HepG2 (cell line): ENCODE data around the gene C5orf24. TPM values are rescaled to one million over a fixed set of nuclear protein-coding genes. Genes with fewer than 3 reads are reported as not detected.
A peak's percentile ranks its signal among the peaks of the same experiment; 100 is the strongest.

Experiments
- HNRNPLL ChIP-seq: fragments of 200-400 bp; formaldehyde crosslinking; IDR thresholded peaks from 2 replicates; pipeline ENCODE4 v1.6.1; 2017; ENCODE audit warnings: mild to moderate bottlenecking, low read depth, low read length; ENCODE audit not compliant: poor library complexity, severe bottlenecking
- KDM5A ChIP-seq: fragments of 200-600 bp; sonication (generic); IDR thresholded peaks from 2 replicates; pipeline ENCODE4 v1.7.0; 2018; ENCODE audit warnings: antibody characterized with exemption, mild to moderate bottlenecking, low read length, borderline replicate concordance
- MED13 ChIP-seq: sonication (generic); formaldehyde crosslinking; IDR thresholded peaks from 2 replicates; pipeline ENCODE4 v1.5.0; 2020; ENCODE audit warnings: missing genetic modification reagents
- NFATC3 ChIP-seq: sonication (generic); formaldehyde crosslinking; IDR thresholded peaks from 2 replicates; pipeline ENCODE4 v1.5.1; 2020; ENCODE audit warnings: mild to moderate bottlenecking, missing genetic modification reagents
- NKX3-1 ChIP-seq: sonication (generic); formaldehyde crosslinking; IDR thresholded peaks from 2 replicates; pipeline ENCODE4 v1.5.0; 2020; ENCODE audit warnings: missing genetic modification reagents
- PAX8 ChIP-seq: sonication (generic); formaldehyde crosslinking; IDR thresholded peaks from 2 replicates; pipeline ENCODE4 v1.8.0; 2022; ENCODE audit warnings: mild to moderate bottlenecking, missing genetic modification reagents, borderline replicate concordance
- PAXIP1 ChIP-seq: sonication (generic); formaldehyde crosslinking; conservative IDR thresholded peaks from 2 replicates; pipeline ENCODE4 v1.4.0; 2020; ENCODE audit warnings: mild to moderate bottlenecking, missing genetic modification reagents, moderate library complexity
- PLRG1 ChIP-seq: fragments of 450-650 bp; conservative IDR thresholded peaks from 2 replicates; pipeline ENCODE4 v1.6.1; 2016
- SIX1 ChIP-seq: sonication (generic); formaldehyde crosslinking; IDR thresholded peaks from 2 replicates; pipeline ENCODE4 v1.4.0; 2020; ENCODE audit warnings: missing genetic modification reagents, borderline replicate concordance
- SP5 ChIP-seq: IDR thresholded peaks from 2 replicates; pipeline ENCODE4 v1.6.1; 2016; ENCODE audit warnings: low read depth, borderline replicate concordance
- STAT5B ChIP-seq: sonication (generic); formaldehyde crosslinking; IDR thresholded peaks from 2 replicates; pipeline ENCODE4 v1.4.0; 2020; ENCODE audit warnings: missing genetic modification reagents
- TCF7 ChIP-seq: sonication (generic); IDR thresholded peaks from 2 replicates; pipeline ENCODE4 v1.6.1; 2016; ENCODE audit warnings: antibody characterized with exemption, low read depth
- ZBED4 ChIP-seq: sonication (generic); formaldehyde crosslinking; IDR thresholded peaks from 2 replicates; pipeline ENCODE4 v1.4.0; 2020; ENCODE audit warnings: missing genetic modification reagents, borderline replicate concordance
- ZBTB39 ChIP-seq: sonication (generic); formaldehyde crosslinking; IDR thresholded peaks from 2 replicates; pipeline ENCODE4 v1.5.0; 2020; ENCODE audit warnings: missing genetic modification reagents
- ZC3H13 ChIP-seq: sonication (generic); formaldehyde crosslinking; IDR thresholded peaks from 2 replicates; pipeline ENCODE4 v1.8.1; 2023; ENCODE audit warnings: mild to moderate bottlenecking, missing genetic modification reagents, moderate library complexity
- ZNF335 ChIP-seq: sonication (generic); formaldehyde crosslinking; IDR thresholded peaks from 2 replicates; pipeline ENCODE4 v1.4.0; 2020; ENCODE audit warnings: missing genetic modification reagents
- ZNF512B ChIP-seq: sonication (generic); formaldehyde crosslinking; IDR thresholded peaks from 2 replicates; pipeline ENCODE4 v1.5.1; 2020; ENCODE audit warnings: missing genetic modification reagents, mild to moderate bottlenecking, borderline replicate concordance
- polyA plus RNA-seq, 8 experiments: library from polyadenylated mRNA; depleted of rRNA in 3 of 8; stranded (reverse) in 7 of 8; unstranded in 1 of 8; fragments of >200 nt; fragmentation: Illumina TruSeq in 4 of 8; extraction: Trizol in 4 of 8; gene quantifications; 2 replicates each; pipeline versions ENCODE4 v1.2.1 to v1.2.3, GENCODE V29; 2011 to 2016; ENCODE audit warnings: low read depth in 4 of 8, missing spikeins in 1 of 8, mixed read lengths in 1 of 8; ENCODE audit not compliant: insufficient read depth in 1 of 8
- total RNA-seq, 5 experiments: library from RNA; depleted of rRNA; stranded (reverse); fragments of >200 nt; fragmentation: Illumina TruSeq; extraction: Trizol; gene quantifications; 2 replicates each; pipeline ENCODE4 v1.2.3, GENCODE V29; 2016; ENCODE audit warnings: low read depth in 1 of 5

The C5orf24 gene
- total and polyA plus RNA-seq, 2 of the 13 experiments (the other 11 are each of a cell fraction or from before 2014, with no cell fraction given), result 34.6 to 41.5 TPM

GRCh38 chr5:134905246-134905996 is 59.7 kb downstream of the C5orf24 start (continued):
- TF ChIP-seq ZNF512B (CRISPR knock-in tag) (no peak), ZNF335 (peak; percentile 11; the same call in 1 of the 2 replicates), HNRNPLL (peak; percentile 10), ZBTB39 (CRISPR knock-in tag) (no peak), ZC3H13 (CRISPR knock-in tag) (no peak), NFATC3 (CRISPR knock-in tag) (no peak), PAXIP1 (CRISPR knock-in tag) (no peak), SIX1 (no peak), PAX8 (no peak), NKX3-1 (CRISPR knock-in tag) (0 out of 2 replicates have a peak, but pooled peaks have one; percentile 15), ZBED4 (no peak), MED13 (no peak), STAT5B (CRISPR knock-in tag) (no peak), SP5 (no peak), TCF7 (no peak), PLRG1 (no peak), KDM5A (peak; percentile 41; the same call in 1 of the 2 replicates)
